Fibroblast of lung (primary cell): ENCODE results near the gene SUPT3H.

Experiments
- CTCF ChIP-seq, 2 donors: IDR thresholded peaks in 1 of 2; conservative IDR thresholded peaks in 1 of 2; 1 replicate in 1 of 2; 2 replicates in 1 of 2; pipeline ENCODE4 v1.5.1; 2011 to 2012; ENCODE audit warnings: low read length in 2 of 2, control low read depth in 1 of 2, inconsistent platforms in 1 of 2, low read depth in 1 of 2, mild to moderate bottlenecking in 1 of 2
- EZH2 ChIP-seq: IDR thresholded peaks from 2 replicates; pipeline ENCODE4 v1.5.1; 2012; ENCODE audit warnings: low read length, control low read depth, mild to moderate bottlenecking; ENCODE audit errors: missing control alignments

GRCh38 chr6:45398075-45398813 lies 20.5 kb upstream of the SUPT3H start:
- TF ChIP-seq EZH2 = no peak
- no peak for TF ChIP-seq CTCF (conservative IDR thresholded peaks at IDR 0.05 in 1 of 2, IDR thresholded peaks at IDR 0.05 in 1 of 2; ENCODE audit: low read depth in 1 of 2, low read length in 2 of 2)
